RWPE2 (cell line): ENCODE data around the gene SPTLC3.

Experiments
- ATAC-seq: fragments of 200-7000 bp; cut with Tn5 transposase; 3 replicates; pipeline ENCODE4 v1.9.1; 2021; ENCODE audit warnings: low read depth
- DNase-seq: peaks from one replicate; pipeline ENCODE4 v3.0.0-alpha.2; 2020; ENCODE audit warnings: low spot score
- H3K27ac ChIP-seq: fragments of 450-650 bp; 2 replicates; pipeline ENCODE4 v1.5.1; 2017; ENCODE audit warnings: mild to moderate bottlenecking; ENCODE audit not compliant: poor library complexity, severe bottlenecking
- H3K27me3 ChIP-seq: fragments of 250-450 bp; sonication (Bioruptor Pico); 2 replicates; pipeline ENCODE4 v1.5.1; 2021; ENCODE audit warnings: mild to moderate bottlenecking, moderate library complexity; ENCODE audit not compliant: insufficient read depth, poor library complexity, severe bottlenecking
- H3K36me3 ChIP-seq: fragments of 250-450 bp; sonication (Bioruptor Pico); 2 replicates; pipeline ENCODE4 v1.5.1; 2020; ENCODE audit warnings: low read depth, mild to moderate bottlenecking, moderate library complexity
- H3K4me1 ChIP-seq: fragments of 250-450 bp; sonication (Bioruptor Pico); 2 replicates; pipeline ENCODE4 v1.5.1; 2021; ENCODE audit warnings: mild to moderate bottlenecking, moderate library complexity; ENCODE audit not compliant: insufficient read depth, poor library complexity, severe bottlenecking
- H3K4me3 ChIP-seq: fragments of 250-450 bp; sonication (Bioruptor Pico); 2 replicates; pipeline ENCODE4 v1.5.1; 2021; ENCODE audit warnings: mild to moderate bottlenecking, moderate library complexity; ENCODE audit not compliant: severe bottlenecking
- H3K9me3 ChIP-seq: fragments of 250-450 bp; sonication (Bioruptor Pico); 2 replicates; pipeline ENCODE4 v1.5.1; 2021; ENCODE audit warnings: mild to moderate bottlenecking, moderate library complexity; ENCODE audit not compliant: severe bottlenecking
- TF ChIP-seq, protein P1 (sequence below): fragments of 450-650 bp; IDR thresholded peaks from one replicate; pipeline ENCODE4 v1.5.1; 2017; ENCODE audit warnings: mild to moderate bottlenecking, moderate library complexity; ENCODE audit not compliant: poor library complexity, severe bottlenecking

Gene SPTLC3

DNA sequence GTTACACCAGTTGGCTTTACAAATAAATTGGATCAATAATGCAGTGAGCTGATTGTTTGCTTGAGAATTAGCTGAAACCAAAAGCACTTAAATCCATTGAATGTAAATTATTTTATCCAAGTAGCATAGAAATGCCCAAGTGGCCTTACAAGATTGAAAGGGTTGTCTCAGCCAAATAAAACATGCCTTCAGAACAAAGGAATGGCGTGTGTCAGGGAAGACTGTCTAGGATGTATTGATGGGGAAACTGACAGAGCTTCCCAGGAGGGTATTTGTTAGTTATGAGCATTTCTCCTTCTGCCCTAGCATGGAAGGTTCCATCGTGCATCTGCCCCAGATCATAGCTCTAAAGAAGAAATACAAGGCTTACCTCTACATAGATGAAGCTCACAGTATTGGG, 108.4 kb downstream of the SPTLC3 start:
- DNase-seq = no peak
- Histone ChIP-seq H3K27ac (no peak overlapping the region), H3K9me3 (no peaks in the 10 kb centered on the region), H3K27me3 (no peaks in the 10 kb centered on the region), H3K36me3 (no peaks in the 10 kb centered on the region), H3K4me1 (no peaks in the 10 kb centered on the region), H3K4me3 (no peak overlapping the region)
- TF ChIP-seq, protein P1, sequence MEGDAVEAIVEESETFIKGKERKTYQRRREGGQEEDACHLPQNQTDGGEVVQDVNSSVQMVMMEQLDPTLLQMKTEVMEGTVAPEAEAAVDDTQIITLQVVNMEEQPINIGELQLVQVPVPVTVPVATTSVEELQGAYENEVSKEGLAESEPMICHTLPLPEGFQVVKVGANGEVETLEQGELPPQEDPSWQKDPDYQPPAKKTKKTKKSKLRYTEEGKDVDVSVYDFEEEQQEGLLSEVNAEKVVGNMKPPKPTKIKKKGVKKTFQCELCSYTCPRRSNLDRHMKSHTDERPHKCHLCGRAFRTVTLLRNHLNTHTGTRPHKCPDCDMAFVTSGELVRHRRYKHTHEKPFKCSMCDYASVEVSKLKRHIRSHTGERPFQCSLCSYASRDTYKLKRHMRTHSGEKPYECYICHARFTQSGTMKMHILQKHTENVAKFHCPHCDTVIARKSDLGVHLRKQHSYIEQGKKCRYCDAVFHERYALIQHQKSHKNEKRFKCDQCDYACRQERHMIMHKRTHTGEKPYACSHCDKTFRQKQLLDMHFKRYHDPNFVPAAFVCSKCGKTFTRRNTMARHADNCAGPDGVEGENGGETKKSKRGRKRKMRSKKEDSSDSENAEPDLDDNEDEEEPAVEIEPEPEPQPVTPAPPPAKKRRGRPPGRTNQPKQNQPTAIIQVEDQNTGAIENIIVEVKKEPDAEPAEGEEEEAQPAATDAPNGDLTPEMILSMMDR = no peak
- no peak for ATAC-seq

GRCh38 chr20:13118676-13119075, 109.9 kb downstream of the SPTLC3 start:
- H3K4me1 ChIP-seq = no peaks in the 10 kb centered on the region
- no peaks in the 10 kb centered on the region for H3K36me3 ChIP-seq
- DNase-seq (no peak), ATAC-seq (no peak)
- no peak overlapping the region for H3K27ac ChIP-seq
- TF ChIP-seq, protein P1 = no peak
- H3K4me3 ChIP-seq = no peak overlapping the region
- no peaks in the 10 kb centered on the region for H3K9me3 ChIP-seq
- no peaks in the 10 kb centered on the region for H3K27me3 ChIP-seq

DNA sequence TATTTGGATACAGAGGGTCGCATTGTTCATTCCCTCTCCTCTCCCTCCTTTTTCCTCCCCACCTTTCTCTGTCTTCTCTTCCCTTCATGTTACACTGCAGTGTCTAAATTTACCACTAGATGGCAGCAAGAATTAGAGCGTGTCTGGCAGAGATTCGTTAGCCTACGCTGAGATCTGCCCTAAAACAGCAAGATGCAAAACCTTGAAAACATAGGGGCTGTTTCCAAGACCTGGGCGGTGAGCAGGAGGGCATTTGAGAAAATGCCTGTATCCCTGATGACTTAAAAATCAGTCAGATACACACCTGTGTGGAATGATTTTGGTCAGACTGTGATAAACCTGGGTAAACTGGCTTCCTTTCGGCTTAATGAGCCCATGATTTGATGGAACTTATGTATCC, 110.8 kb downstream of the SPTLC3 start:
- peak; percentile 85 for ATAC-seq
- H3K27ac ChIP-seq = no peak overlapping the region
- H3K9me3 ChIP-seq = no peaks in the 10 kb centered on the region

GRCh38 chr20:13120471-13120870, 111.7 kb downstream of the SPTLC3 start:
- TF ChIP-seq, protein P1 = no peak
- Histone ChIP-seq H3K4me3 (no peak overlapping the region), H3K9me3 (no peaks in the 10 kb centered on the region), H3K36me3 (no peaks in the 10 kb centered on the region), H3K27me3 (no peaks in the 10 kb centered on the region), H3K4me1 (no peaks in the 10 kb centered on the region), H3K27ac (no peak overlapping the region)
- DNase-seq (no peak), ATAC-seq (no peak)

More for the DNA sequence above, 110.8 kb downstream of the SPTLC3 start:
- Histone ChIP-seq H3K4me1 (no peaks in the 10 kb centered on the region), H3K4me3 (no peak overlapping the region), H3K36me3 (no peaks in the 10 kb centered on the region), H3K27me3 (no peaks in the 10 kb centered on the region)
- DNase-seq = no peak
- TF ChIP-seq, protein P1 = peak; percentile 97

DNA sequence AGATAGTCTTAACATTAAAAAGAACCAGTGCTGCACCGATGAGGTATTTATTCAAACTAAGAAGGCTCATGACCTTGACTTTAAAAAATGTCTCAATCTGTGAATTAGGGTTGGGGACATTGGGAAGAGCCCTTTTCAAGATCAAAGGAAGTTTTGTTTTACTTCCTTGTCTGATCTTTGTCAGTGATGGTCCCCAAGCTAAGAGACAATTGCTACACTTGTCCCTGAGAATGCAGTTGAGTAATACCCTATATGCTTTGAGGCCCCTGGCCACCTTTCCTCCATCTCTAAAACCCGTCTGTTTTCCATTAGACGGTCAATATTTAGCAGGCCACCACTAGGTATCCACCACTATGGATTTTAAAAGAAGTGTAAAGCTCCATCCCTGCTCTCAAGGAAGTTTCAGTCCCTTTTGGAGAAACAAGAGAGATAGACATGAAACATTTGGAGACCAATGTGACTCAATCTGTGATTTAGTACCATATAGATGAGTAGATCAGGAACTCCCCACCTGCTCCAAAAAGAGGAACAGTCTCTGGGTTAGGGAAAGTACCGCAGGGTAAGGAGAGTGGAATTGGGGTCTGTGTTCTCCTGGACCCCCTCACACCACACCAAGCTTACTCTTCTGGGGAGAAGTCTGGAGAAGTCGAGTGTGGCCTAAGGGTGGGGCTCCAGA, 113.2 kb downstream of the SPTLC3 start:
- Histone ChIP-seq H3K4me3 (no peak overlapping the region), H3K4me1 (no peaks in the 10 kb centered on the region)
- no peak for ATAC-seq

More for the DNA sequence above, 113.2 kb downstream of the SPTLC3 start:
- TF ChIP-seq, protein P1 = no peak
- DNase-seq = no peak
- no peaks in the 10 kb centered on the region for H3K36me3 ChIP-seq
- no peaks in the 10 kb centered on the region for H3K27me3 ChIP-seq
- no peaks in the 10 kb centered on the region for H3K9me3 ChIP-seq
- no peak overlapping the region for H3K27ac ChIP-seq
